ENCODE results near the gene ETS2. TPM values are rescaled to one million over a fixed set of nuclear protein-coding genes. Genes with fewer than 3 reads are reported as not detected.

ETS2 gene
- total RNA-seq, 2 donors from 2014 or later, result 31.4 to 37.2 TPM

GRCh38 chr21:38769191-38769780 lies 36.4 kb upstream of the ETS2 start:
- H3K27me3 ChIP-seq, result no peaks in the 10 kb centered on the region
- H3K4me1 ChIP-seq, result peaks cover 0 to 4% of the 10 kb centered on the region in 2 donors
- no peaks in the 10 kb centered on the region for H3K9me3 ChIP-seq
- no peaks in the 10 kb centered on the region for H3K36me3 ChIP-seq
- H3K27ac ChIP-seq, result no peak overlapping the region
- no peak overlapping the region for H3K4me3 ChIP-seq
- TF ChIP-seq CTCF (IDR thresholded peaks at IDR 0.05), result no peak
- DNase-seq (ENCODE audit: low spot score), result no peak

- no peak overlapping the region for H3K4me3 ChIP-seq
- no peaks in the 10 kb centered on the region for H3K36me3 ChIP-seq
- H3K27me3 ChIP-seq, result no peaks in the 10 kb centered on the region
- TF ChIP-seq CTCF (IDR thresholded peaks at IDR 0.05), result no peak
- H3K9me3 ChIP-seq, result no peaks in the 10 kb centered on the region
- peaks cover 0 to 7% of the 10 kb centered on the region in 2 donors for H3K4me1 ChIP-seq
- no peak for DNase-seq (ENCODE audit: low spot score)
- H3K27ac ChIP-seq, result no peak overlapping the region
Measured at GRCh38 chr21:38770660-38771059, 35.1 kb upstream of the ETS2 start.

- no peak for DNase-seq (ENCODE audit: low spot score)
- H3K9me3 ChIP-seq, result no peaks in the 10 kb centered on the region
- TF ChIP-seq CTCF (IDR thresholded peaks at IDR 0.05), result no peak
- no peaks in the 10 kb centered on the region for H3K27me3 ChIP-seq
- H3K36me3 ChIP-seq, result no peaks in the 10 kb centered on the region
- no peak overlapping the region for H3K27ac ChIP-seq
- H3K4me3 ChIP-seq, result no peak overlapping the region
- peaks cover 0 to 7% of the 10 kb centered on the region in 2 donors for H3K4me1 ChIP-seq
Measured at GRCh38 chr21:38771536-38771935, 34.2 kb upstream of the ETS2 start.

- DNase-seq (ENCODE audit: low spot score), result no peak
- Histone ChIP-seq H3K27me3 (no peaks in the 10 kb centered on the region), H3K36me3 (no peaks in the 10 kb centered on the region), H3K9me3 (no peaks in the 10 kb centered on the region), H3K4me3 (no peak overlapping the region), H3K4me1 (peaks cover 0 to 7% of the 10 kb centered on the region in 2 donors), H3K27ac (peak overlapping the region in 1 of 2 donors; percentile 15)
- no peak for TF ChIP-seq CTCF (IDR thresholded peaks at IDR 0.05)
Measured at GRCh38 chr21:38772646-38773045, 33.1 kb upstream of the ETS2 start.

- no peak overlapping the region for H3K4me3 ChIP-seq
- no peaks in the 10 kb centered on the region for H3K27me3 ChIP-seq
- H3K27ac ChIP-seq, result peak overlapping the region; percentile 31 to 40
- peaks cover 0 to 2% of the 10 kb centered on the region in 2 donors for H3K9me3 ChIP-seq
- H3K4me1 ChIP-seq, result peaks cover 0 to 7% of the 10 kb centered on the region in 2 donors
- no peak for TF ChIP-seq CTCF (IDR thresholded peaks at IDR 0.05)
- H3K36me3 ChIP-seq, result no peaks in the 10 kb centered on the region
- peak; percentile 87 for DNase-seq (ENCODE audit: low spot score)
Measured at GRCh38 chr21:38773099-38774061, 32.3 kb upstream of the ETS2 start.

Data from right atrium auricular region (tissue), 2 donors.